ENCODE measurements around the gene FZD10.
A peak's percentile ranks its signal among the peaks of the same experiment; 100 is the strongest.

Gene FZD10

GRCh38 chr12:130212384-130212989 is 50.2 kb downstream of the FZD10 start:
- no peak for DNase-seq

- DNase-seq = no peak
Observed at GRCh38 chr12:130213249-130213648, 51.0 kb downstream of the FZD10 start.

DNA sequence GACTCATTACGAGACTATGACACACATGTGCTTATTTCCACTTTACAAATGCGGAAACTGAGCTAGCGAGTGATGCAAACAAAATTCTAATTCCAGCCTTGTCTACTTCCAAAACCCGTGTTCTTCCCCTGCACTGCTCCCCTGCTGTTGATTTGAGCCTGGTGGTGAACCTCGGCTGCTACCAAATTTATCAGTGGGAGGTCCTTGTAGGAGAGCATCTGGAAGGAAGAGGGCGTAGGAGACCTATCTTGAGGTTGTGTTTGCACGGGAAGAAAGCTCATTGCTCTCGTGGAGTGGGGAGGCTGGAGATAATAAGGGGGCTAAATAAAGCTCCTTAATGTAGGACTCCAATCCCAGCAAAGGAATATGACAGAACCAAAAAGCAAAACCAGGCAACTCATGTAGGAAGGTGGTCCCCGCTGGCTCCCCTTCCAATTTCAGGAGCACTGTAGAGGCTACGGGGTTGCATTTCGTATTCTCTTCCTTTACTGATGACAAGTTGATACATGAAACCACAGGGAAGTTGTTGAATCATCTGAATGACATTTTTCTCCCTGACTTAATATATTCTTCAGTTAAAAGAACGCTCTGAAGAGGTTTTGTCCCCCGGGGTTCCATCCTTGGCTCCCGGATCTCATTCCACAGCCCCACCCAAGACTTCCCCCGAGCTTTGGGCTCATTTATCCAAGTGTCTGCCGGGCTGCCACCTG is 52.6 kb downstream of the FZD10 start:
- peak; percentile 1 for DNase-seq

Data from fibroblast of skin of back (primary cell).